ENCODE data around the gene PACS2.

DNA sequence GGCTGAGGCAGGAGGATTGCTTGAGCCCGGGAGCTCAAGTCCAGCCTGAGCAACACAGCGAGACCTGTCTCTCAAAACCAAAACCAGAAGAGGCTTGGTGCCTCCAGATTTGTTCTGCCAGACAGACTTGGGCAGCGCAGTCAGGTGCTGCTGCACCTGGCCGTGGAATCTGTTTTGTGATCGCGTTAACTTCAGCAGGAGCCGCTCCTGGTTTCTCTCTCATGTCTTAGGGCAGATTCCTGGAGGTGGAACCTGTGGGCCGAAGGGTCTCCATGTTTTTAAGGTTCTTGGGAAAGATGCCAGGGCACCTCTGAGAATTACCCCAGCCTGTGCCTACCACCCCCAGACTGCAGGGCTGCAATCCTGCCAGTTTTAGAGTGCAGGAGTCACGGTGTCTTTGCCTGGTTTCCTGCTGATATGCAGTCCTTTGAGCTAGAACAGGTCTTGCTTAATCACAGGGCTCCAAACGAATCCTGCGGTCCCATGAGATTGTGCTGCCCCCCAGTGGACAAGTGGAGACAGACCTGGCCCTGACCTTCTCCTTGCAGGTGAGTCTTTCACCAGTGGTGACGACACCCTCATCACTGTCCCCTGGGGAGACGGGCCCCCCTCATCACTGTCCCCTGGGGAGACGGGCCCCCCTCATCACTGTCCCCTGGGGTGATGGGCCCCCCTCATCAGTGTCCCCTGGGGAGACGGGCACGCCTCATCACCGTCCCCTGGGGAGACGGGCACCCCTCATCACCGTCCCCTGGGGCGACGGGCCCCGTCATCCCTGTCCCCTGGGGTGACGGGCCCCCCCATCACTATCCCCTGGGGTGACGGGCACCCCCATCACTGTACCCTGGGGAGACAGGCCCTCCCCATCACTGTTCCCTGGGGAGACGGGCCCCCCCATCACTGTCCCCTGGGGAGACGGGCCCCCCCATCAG, 37.6 kb downstream of the PACS2 start:
- TF ChIP-seq YY1 (IDR thresholded peaks at IDR 0.05; ENCODE audit: low read depth) = no peak
- peak; percentile 99 for TF ChIP-seq CEBPB (IDR thresholded peaks at IDR 0.05)
- TF ChIP-seq REST (IDR thresholded peaks at IDR 0.05; ENCODE audit: low read depth) = no peak
- TF ChIP-seq FOXM1 (IDR thresholded peaks at IDR 0.05; ENCODE audit: borderline replicate concordance, low read depth) = no peak
- TF ChIP-seq, protein P1, sequence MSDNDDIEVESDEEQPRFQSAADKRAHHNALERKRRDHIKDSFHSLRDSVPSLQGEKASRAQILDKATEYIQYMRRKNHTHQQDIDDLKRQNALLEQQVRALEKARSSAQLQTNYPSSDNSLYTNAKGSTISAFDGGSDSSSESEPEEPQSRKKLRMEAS (IDR thresholded peaks at IDR 0.05) = 0 out of 2 replicates have a peak, but pooled peaks have one; percentile 19
- TF ChIP-seq EP300 (IDR thresholded peaks at IDR 0.05; ENCODE audit: borderline replicate concordance) = no peak
- TF ChIP-seq TEAD4 (IDR thresholded peaks at IDR 0.05) = no peak
- peak; percentile 96 for TF ChIP-seq RAD21 (IDR thresholded peaks at IDR 0.05; ENCODE audit: low read depth)

Data from Ishikawa (cell line).